DND-41 (cell line): ENCODE results near the gene PLA2G4B.

Experiments used
- ATAC-seq: fragments of 200-7000 bp; cut with Tn5 transposase; 3 replicates; pipeline ENCODE4 v1.9.1; 2021; ENCODE audit warnings: low read depth; ENCODE audit not compliant: insufficient read depth
- DNase-seq: peaks from one replicate; pipeline ENCODE4 v3.0.0-alpha.2; 2020
- H2AFZ ChIP-seq: 2 replicates; pipeline ENCODE4 v1.6.0; 2012; ENCODE audit warnings: low read depth, low read length
- H3K27ac ChIP-seq: 2 replicates; pipeline ENCODE4 v1.5.1; 2012; ENCODE audit warnings: low read length, inconsistent platforms
- H3K27me3 ChIP-seq: fragments of 200-600 bp; sonication (generic); 2 replicates; pipeline ENCODE4 v1.6.0; 2012; ENCODE audit warnings: low read length, mild to moderate bottlenecking, inconsistent platforms; ENCODE audit not compliant: insufficient read depth, poor library complexity
- H3K36me3 ChIP-seq: 2 replicates; pipeline ENCODE4 v1.5.1; 2012; ENCODE audit warnings: low read length, inconsistent platforms; ENCODE audit not compliant: insufficient read depth
- H3K4me1 ChIP-seq: 2 replicates; pipeline ENCODE4 v1.5.1; 2012; ENCODE audit warnings: mild to moderate bottlenecking, low read length; ENCODE audit not compliant: insufficient read depth
- H3K4me2 ChIP-seq: 2 replicates; pipeline ENCODE4 v1.6.0; 2012; ENCODE audit warnings: mild to moderate bottlenecking, moderate library complexity, low read length, inconsistent platforms; ENCODE audit not compliant: insufficient read depth
- H3K4me3 ChIP-seq, 2 experiments: fragments of 200-600 bp in 1 of 2; shearing (Covaris generic) in 1 of 2; 2 replicates each; pipeline ENCODE4 v1.5.1; 2012 to 2016; ENCODE audit warnings: inconsistent platforms in 2 of 2, low read length in 2 of 2, mild to moderate bottlenecking in 2 of 2, low read depth in 1 of 2, moderate library complexity in 1 of 2
- H3K79me2 ChIP-seq: 2 replicates; pipeline ENCODE4 v1.6.0; 2012; ENCODE audit warnings: low read length, inconsistent platforms; ENCODE audit not compliant: insufficient read depth
- H3K9ac ChIP-seq: 2 replicates; pipeline ENCODE4 v1.6.0; 2012; ENCODE audit warnings: low read depth, mild to moderate bottlenecking, inconsistent platforms, low read length, moderate library complexity
- H3K9me3 ChIP-seq: 2 replicates; pipeline ENCODE4 v1.5.1; 2012; ENCODE audit warnings: low read length, moderate library complexity, mild to moderate bottlenecking, inconsistent platforms; ENCODE audit not compliant: insufficient read depth, severe bottlenecking
- H4K20me1 ChIP-seq: 2 replicates; pipeline ENCODE4 v1.6.0; 2012; ENCODE audit warnings: low read length; ENCODE audit not compliant: insufficient read depth
- CTCF ChIP-seq: IDR thresholded peaks from 2 replicates; pipeline ENCODE4 v1.5.1; 2012; ENCODE audit warnings: borderline replicate concordance, low read length, moderate library complexity, mild to moderate bottlenecking; ENCODE audit not compliant: poor library complexity, severe bottlenecking; ENCODE audit errors: extremely low read depth
- EZH2 ChIP-seq: IDR thresholded peaks from 3 replicates; pipeline ENCODE4 v1.6.1; 2012; ENCODE audit warnings: borderline replicate concordance, low read depth, mild to moderate bottlenecking, moderate library complexity, low read length, inconsistent platforms; ENCODE audit not compliant: severe bottlenecking

Gene PLA2G4B

GRCh38 chr15:41825145-41825544, 13.5 kb upstream of the PLA2G4B start:
- Histone ChIP-seq H3K36me3 (peaks cover 36% of the 10 kb centered on the region), H3K79me2 (0 out of 2 replicates have a peak, but pooled peaks cover 3% of the 10 kb centered on the region), H3K27me3 (no peaks in the 10 kb centered on the region), H3K4me2 (no peak overlapping the region), H3K9ac (no peak overlapping the region), H3K4me3 (no peak overlapping the region), H3K27ac (no peak overlapping the region), H3K4me1 (peaks cover 25% of the 10 kb centered on the region), H3K9me3 (no peaks in the 10 kb centered on the region), H4K20me1 (peaks cover 2% of the 10 kb centered on the region; the same call in 1 of the 2 replicates), H2AFZ (no peak overlapping the region)
- no peak for DNase-seq
- ATAC-seq, result no peak
- TF ChIP-seq CTCF (no peak), EZH2 (no peak)

DNA sequence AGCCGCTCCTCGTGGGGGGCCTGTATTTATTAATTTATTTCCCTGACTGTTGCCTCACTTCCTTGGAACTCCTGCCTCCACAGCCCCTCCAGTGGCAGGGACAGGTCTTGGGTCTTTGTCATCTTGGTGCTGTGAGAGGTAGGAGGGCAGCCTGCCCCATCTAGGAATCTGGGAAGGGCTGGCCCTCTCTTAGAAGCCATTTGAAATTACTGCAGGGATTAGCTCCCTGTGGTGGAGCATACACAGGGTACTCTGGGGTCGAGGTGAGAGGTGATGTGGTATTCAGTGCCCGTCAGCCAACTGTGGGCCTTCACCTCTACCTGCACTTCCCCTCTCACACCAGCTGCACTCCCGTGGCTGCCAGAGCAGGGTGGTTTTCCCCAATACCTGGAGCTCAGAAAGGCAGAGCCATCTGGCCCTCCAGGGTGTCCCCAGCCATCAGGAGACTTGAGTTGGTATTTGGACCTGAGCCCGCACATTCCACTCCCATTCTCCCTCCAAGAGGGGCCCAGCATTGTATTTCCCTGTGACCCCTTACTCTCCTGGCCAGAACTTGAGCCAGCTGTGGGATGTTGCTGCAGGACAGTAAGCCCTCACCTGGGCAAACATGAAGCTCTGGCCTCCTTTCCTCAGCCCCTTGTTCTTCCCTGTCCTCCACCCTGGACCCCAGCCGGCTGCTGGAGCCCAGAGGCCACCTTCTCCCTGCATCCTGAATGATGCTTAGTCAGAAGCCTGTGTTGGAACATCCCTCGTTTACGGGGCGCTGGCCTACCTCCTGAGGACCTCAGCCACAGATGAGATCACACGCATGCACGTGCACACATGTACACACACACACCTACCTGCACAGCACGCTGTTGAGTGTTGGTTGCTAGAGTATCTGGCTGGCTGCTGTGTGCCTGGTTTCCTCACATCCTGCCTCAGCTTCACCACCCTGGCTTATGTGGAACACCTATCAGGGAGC, 12.8 kb upstream of the PLA2G4B start:
- Histone ChIP-seq H3K4me2 (no peak overlapping the region), H3K9me3 (no peaks in the 10 kb centered on the region), H3K79me2 (0 out of 2 replicates have a peak, but pooled peaks cover 3% of the 10 kb centered on the region), H3K4me1 (peaks cover 30% of the 10 kb centered on the region), H3K36me3 (peaks cover 29% of the 10 kb centered on the region), H3K4me3 (no peak overlapping the region), H3K27ac (no peak overlapping the region), H4K20me1 (peaks cover 5% of the 10 kb centered on the region; the same call in 1 of the 2 replicates), H3K9ac (no peak overlapping the region), H2AFZ (no peak overlapping the region), H3K27me3 (no peaks in the 10 kb centered on the region)
- DNase-seq (no peak), ATAC-seq (no peak)
- no peak for TF ChIP-seq CTCF
- TF ChIP-seq EZH2, result no peak

- H3K9me3 ChIP-seq, result no peaks in the 10 kb centered on the region
- H3K36me3 ChIP-seq, result peaks cover 25% of the 10 kb centered on the region
- 0 out of 2 replicates have a peak, but pooled peaks cover 3% of the 10 kb centered on the region for H3K79me2 ChIP-seq
- peaks cover 8% of the 10 kb centered on the region; the same call in 1 of the 2 replicates for H4K20me1 ChIP-seq
- H3K27ac ChIP-seq, result no peak overlapping the region
- H3K4me1 ChIP-seq, result peaks cover 46% of the 10 kb centered on the region
- H3K4me2 ChIP-seq, result peak overlapping the region; percentile 81
- peak overlapping the region; percentile 45 to 67; a peak in 3 of 4 replicates for H3K4me3 ChIP-seq
- peak overlapping the region; percentile 80 for H2AFZ ChIP-seq
- peak overlapping the region; percentile 59 for H3K9ac ChIP-seq
- no peaks in the 10 kb centered on the region for H3K27me3 ChIP-seq
- ATAC-seq (peak; percentile 21), DNase-seq (peak; percentile 34)
- TF ChIP-seq EZH2 (no peak), CTCF (peak; percentile 27)
These were observed 11.3 kb upstream of the PLA2G4B start for GRCh38 chr15:41827290-41827879.
